NCI-H1417 (cell line): ENCODE data around the gene SLC4A5.
A peak's percentile ranks its signal among the peaks of the same experiment; 100 is the strongest.
"Not testable (repeated sequence)": the region's sequence is repeated elsewhere in the genome, so short reads cannot be mapped to it uniquely, and the experiment has no call there.

Experiments used
- DNase-seq, 3 experiments: peaks; one replicate each; lab custom pipeline; 2025; lab: John Stamatoyannopoulos, UW

The SLC4A5 gene

GRCh38 chr2:74367789-74368188, 24.6 kb upstream of the SLC4A5 start:
- DNase-seq: no peak

- no peak for DNase-seq
These were observed 22.8 kb upstream of the SLC4A5 start for GRCh38 chr2:74366036-74366435.

DNA sequence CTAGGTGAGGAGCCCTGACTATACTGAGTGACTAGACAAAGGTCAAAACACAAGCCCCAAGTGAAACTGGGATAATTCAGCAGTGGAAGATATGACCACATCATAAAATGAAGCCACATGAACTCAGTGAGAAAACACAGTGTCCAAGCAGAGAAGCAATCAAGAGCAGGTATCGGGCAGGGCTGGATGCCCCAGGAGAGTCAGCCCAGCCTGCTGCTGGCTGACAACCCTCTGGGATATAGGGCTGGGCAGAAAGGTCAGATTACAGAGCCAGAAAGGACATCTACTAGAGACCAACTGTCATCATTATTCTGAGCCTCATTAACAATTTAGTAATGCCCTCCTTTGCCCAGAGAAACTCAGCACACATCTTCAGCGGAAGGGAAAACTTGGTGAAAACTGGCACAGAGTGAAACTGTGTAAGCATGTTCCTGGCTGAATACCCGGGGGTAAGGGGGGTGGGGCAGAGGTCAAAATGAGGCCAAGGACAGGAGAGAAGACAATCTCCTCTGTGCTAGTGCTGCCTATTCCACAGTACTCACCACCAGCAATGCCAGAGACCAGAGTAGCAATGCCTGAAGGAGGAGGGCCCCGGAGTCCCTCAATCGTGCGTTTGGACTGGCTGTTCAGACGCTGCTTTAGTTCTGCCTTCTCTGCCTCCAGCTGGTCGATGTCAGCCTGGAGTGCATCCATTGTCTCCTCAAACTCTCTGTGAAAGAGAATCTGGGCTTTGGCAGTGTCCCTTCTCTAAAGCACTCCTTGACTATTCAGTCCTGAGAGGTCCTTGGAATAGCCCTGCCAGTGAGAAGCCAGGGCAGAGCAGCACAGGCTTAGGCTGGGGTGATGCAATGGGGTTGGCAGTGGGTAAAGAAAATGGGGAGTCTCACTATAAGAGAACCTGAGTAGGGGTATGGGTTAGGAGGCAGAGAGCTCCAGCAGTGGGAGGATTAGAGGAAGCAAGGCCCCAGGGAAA, 21.6 kb upstream of the SLC4A5 start:
- no peak for DNase-seq

DNA sequence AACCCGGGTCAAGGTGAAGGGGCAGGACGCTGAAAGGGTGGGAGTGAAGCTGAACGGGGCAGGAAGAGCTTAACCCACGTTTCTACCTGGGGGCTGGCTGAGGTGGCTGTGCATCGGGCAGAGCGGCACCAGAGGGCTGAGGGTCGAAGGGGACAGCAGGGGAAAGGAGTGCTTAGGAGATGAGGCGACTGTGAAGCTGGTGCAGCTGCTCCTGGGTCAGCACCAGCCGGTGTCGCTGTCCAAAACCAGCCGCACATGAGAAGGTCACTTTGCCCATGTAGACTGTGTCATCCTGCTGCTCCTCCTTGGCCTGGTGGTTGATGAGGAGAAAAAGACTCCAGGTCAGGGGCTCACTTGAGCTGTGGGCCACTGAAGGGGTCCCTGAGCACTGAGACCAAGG, 18.1 kb upstream of the SLC4A5 start:
- DNase-seq: no peak

GRCh38 chr2:74357627-74358026, 14.4 kb upstream of the SLC4A5 start:
- no peak for DNase-seq

DNA sequence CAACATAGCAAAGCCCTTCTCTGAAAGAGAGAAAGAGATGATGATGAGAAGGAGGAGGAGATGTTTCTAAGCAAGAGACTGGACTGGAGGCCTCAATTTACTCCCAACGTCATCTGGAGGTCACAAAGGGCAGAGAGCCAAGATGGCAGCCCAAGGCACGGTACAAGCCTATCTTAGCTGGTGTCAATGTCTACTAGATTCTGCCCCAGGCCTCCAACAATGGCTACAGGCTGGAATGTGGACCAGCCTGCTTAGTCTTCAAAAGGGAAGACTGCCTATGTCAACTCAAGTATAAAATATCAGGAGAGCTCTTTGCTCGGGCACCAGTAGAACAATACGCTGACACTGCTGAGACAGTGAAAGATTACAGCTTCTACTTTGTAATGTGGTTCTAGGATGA, 6.7 kb upstream of the SLC4A5 start:
- DNase-seq: no peak

GRCh38 chr2:74347742-74348141, 4.5 kb upstream of the SLC4A5 start:
- no peak for DNase-seq

DNA sequence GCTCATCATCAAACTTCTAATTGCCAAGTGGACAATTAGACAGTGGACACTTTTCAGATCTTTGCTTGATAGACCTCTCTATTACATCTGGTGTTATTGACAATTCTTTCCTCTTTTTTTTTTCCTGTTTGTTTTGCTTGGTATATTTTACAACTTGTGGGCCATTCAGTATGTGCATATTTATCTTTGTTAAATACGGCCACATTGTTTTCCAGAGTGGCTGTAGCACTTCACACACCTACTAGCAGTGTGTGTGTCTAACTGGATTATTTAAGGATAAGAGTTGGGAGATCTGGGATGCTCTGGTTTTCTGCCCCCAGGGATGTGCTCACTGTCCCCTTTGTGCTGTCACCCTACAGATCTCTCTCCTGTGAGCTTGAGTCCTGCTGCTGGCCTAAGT, 4.1 kb upstream of the SLC4A5 start:
- no peak for DNase-seq

- no peak for DNase-seq
These were observed 2.2 kb upstream of the SLC4A5 start for GRCh38 chr2:74345272-74345943.

- not testable (repeated sequence) for DNase-seq
These were observed 7.0 kb downstream of the SLC4A5 start for GRCh38 chr2:74336227-74336626.

GRCh38 chr2:74334931-74335333, 8.3 kb downstream of the SLC4A5 start:
- peak; percentile 35 to 83 (median 39) for DNase-seq

GRCh38 chr2:74333896-74334586, 9.2 kb downstream of the SLC4A5 start:
- no peak for DNase-seq

DNA sequence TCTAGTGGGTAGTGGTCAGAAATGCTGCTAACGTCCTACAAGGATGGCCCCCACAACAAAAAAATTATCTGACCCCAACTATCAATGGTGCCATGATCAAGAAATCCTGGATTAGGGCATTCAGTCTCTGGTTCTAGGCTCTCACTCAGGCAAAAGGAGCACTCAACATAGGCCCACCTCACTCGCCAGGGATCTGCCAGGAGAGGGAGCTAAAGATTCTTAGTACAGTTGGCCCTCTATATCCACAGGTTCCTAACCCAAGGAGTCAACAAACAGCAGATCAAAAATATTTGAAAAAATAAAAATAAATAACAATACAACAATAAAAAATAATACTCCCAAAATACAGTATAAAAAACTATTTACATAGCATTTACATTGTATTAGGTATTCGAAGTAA, 10.0 kb downstream of the SLC4A5 start:
- DNase-seq: peak in 1 of 3 experiments; percentile 47

- no peak for DNase-seq
These were observed 10.6 kb downstream of the SLC4A5 start for GRCh38 chr2:74332550-74333174.

DNA sequence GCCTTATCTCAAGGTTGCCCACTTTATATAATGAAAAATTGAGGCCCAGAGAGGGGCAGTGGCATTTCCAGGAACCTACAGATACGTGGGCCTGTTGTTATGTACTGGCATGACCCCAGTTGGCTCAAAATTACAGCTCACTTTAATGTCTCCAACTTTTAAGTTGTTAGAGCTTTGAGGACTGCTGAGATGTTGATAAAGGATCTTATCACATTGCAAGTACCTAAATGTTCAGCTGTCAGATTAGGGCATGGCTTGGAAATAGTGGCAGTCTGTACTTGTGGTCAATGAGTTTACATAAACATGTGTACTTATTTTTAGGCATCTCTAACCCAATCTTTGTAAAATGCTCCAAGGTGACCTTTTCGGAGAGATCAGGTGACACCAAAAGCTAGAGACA, 14.6 kb downstream of the SLC4A5 start:
- no peak for DNase-seq

DNA sequence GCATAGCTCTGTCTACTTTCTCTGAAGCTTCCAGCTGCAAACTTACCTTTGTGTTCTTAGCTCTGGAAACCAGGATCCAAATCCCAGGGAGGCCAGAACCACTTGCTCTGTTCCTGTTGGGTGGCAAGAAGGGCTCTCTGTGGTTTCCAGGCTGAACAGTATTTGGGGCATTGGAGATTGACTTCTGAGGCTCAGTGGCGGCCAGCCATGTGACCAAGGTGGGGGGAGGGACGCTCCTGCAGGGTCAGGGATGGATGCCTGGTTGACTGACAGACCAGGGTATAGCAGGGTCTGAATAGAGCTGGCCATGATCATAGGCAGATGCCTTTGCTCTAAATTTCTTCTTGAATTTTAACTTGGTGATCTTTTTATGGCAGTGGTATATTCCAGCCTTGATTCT, 15.1 kb downstream of the SLC4A5 start:
- DNase-seq: no peak

GRCh38 chr2:74327627-74328026, 15.6 kb downstream of the SLC4A5 start:
- DNase-seq: no peak

- DNase-seq: no peak
These were observed 16.0 kb downstream of the SLC4A5 start for GRCh38 chr2:74327199-74327598.

DNA sequence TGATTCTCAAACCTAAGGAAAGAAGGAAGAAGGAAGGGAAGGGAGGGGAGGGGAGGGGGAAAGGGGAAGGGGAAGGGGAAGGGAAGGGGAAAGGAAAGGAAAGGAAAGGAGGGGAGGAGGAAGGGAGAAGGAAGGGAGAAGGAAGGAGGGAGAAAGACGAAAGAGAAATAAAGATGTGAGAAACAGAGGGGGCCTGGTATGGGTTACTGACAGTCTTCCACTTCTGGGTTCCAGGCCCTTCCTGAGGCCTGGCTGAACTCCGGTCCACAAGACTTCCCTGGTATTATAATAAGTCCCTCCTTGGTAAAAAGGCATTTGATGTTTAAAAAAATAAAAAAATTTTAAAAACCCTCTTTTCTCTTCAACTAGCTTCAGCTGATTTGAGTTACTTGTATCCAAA, 17.4 kb downstream of the SLC4A5 start:
- no peak for DNase-seq

DNA sequence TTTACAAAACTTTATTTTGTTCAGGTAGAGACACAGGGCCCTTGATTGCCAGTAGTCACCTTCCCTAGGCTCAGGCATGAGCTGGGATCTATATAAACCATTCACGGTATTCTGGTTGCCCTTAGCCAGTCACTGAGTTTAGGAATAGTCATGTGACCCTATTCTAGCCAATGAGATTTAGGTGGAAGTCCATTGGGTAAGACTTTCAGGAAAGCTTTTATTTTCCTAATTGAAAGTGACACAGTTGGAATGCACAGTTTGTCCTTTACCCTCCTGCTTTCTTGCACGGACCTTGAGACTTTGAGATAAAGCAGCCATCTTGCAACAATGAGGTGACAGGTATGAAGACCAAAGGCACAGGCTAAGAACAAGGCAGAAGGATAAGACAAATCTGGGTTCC, 21.5 kb downstream of the SLC4A5 start:
- DNase-seq: no peak

DNA sequence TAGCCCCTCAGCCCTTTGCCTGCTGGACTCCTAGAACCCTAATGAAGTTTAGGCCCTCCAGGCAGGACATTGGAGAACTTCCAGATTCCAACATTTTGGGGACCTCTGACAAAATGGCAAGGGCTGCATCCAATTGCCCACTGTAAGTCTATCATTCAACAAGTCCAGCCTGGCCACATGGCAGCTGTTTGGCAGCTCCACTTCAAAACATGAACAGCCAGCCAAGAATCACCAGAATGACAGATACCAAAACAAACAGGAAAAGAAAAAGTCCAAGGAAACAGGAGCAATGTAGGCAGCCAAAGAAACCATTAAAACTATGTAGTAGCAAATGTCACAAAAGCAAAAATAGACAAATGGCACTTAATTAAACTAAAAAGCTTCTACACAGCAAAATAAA, 25.5 kb downstream of the SLC4A5 start:
- no peak for DNase-seq

DNA sequence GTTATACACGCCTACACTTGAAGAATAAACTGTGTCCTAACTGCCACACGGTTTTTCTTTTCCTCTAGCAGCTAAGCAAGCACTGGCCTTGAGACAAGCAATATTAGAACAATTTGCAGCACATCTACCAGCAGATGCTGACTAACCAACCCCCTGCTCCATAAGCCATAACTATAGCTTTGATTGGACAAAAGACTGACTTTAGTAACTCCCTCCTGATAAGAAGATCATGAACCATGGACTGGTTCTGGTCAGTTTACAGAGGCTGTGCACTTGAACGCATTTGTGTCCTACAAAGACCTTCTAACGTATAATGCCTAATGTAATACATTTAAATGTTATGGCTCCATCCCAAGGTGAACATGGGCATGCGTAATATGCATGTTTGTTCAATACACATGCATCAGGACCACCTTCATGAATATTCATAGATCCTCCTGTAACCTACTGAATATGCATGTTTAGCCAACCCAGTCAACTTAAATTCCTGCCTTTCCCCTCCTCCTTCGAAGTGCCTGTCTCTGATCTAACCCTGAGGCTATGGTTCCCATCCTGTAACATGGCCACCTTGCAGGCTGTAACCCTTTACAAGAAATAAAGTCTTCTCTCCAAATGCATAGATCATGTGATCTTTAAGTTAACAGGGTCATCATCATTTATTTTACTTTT, 26.5 kb downstream of the SLC4A5 start:
- no peak for DNase-seq
